Loucy (cell line): ENCODE data around the gene ULK1.

Source experiments
- EZH2phosphoT487 ChIP-seq: fragments of 200-600 bp; IDR thresholded peaks from 2 replicates; pipeline ENCODE4 v1.6.1; 2018; ENCODE audit warnings: antibody characterized with exemption, mild to moderate bottlenecking, moderate library complexity, borderline replicate concordance
- TF ChIP-seq, protein P1 (sequence below): fragments of 200-600 bp; sonication (generic); conservative IDR thresholded peaks from 2 replicates; pipeline ENCODE4 v1.5.1; 2014; ENCODE audit warnings: mild to moderate bottlenecking, antibody characterized with exemption, low read length

DNA sequence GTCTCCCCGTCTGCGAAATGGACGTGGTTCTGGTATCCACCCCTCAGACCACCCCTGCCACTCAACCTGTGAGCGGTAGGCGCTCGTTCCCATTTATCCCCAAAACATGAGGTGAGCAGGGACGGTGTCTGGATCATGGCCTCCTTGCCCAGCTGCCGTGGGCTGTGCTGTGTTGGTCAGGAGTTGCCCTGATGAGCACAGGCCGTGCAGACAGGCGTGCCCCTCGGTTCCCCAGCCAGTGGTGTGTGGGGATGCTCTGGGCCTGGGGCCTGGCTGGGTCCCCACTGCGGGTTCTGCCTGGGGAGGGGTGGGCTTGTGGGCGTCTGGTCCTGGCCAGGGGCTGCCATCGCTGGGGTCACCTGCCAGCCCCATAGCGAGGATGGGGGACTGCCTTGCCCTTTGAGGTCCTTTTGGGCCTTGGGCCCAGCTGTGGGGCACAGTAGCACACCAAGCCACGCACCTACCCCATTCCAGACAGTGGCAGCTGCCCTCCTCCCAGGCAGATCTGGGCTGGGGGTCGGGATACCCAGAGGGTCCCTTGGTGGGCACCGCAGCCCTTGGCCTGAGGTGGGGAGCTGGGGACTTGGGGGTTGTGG is 23.4 kb downstream of the ULK1 start:
- TF ChIP-seq, protein P1, sequence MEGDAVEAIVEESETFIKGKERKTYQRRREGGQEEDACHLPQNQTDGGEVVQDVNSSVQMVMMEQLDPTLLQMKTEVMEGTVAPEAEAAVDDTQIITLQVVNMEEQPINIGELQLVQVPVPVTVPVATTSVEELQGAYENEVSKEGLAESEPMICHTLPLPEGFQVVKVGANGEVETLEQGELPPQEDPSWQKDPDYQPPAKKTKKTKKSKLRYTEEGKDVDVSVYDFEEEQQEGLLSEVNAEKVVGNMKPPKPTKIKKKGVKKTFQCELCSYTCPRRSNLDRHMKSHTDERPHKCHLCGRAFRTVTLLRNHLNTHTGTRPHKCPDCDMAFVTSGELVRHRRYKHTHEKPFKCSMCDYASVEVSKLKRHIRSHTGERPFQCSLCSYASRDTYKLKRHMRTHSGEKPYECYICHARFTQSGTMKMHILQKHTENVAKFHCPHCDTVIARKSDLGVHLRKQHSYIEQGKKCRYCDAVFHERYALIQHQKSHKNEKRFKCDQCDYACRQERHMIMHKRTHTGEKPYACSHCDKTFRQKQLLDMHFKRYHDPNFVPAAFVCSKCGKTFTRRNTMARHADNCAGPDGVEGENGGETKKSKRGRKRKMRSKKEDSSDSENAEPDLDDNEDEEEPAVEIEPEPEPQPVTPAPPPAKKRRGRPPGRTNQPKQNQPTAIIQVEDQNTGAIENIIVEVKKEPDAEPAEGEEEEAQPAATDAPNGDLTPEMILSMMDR: no peak
- TF ChIP-seq EZH2phosphoT487: no peak
